ENCODE results near the gene COMTD1. TPM values are rescaled to one million over a fixed set of nuclear protein-coding genes. Genes with fewer than 3 reads are reported as not detected.

Gene COMTD1
- total and polyA plus RNA-seq, 2 of the 8 experiments (the other 6 are each of a cell fraction or from before 2014, with no cell fraction given) = 31.9 to 42.4 TPM

- no peak for TF ChIP-seq CHD7 (IDR thresholded peaks at IDR 0.05; ENCODE audit: insufficient replicate concordance, low read length)
- TF ChIP-seq BRCA1 (IDR thresholded peaks at IDR 0.05; ENCODE audit: low read depth, low read length) = no peak
- no peak for TF ChIP-seq RAD21 (IDR thresholded peaks at IDR 0.05 in 1 of 2, conservative IDR thresholded peaks at IDR 0.05 in 1 of 2; ENCODE audit: low read depth in 2 of 2, low read length in 2 of 2)
- TF ChIP-seq SIX5 (IDR thresholded peaks at IDR 0.05; ENCODE audit: low read depth, low read length) = no peak
- no peak for TF ChIP-seq SP4 (IDR thresholded peaks at IDR 0.05; ENCODE audit: low read length)
- TF ChIP-seq USF2 (IDR thresholded peaks at IDR 0.05; ENCODE audit: low read length) = no peak
- TF ChIP-seq ATF3 (IDR thresholded peaks at IDR 0.05; ENCODE audit: insufficient read depth, low read depth, low read length) = no peak
- TF ChIP-seq BCL11A (IDR thresholded peaks at IDR 0.05; ENCODE audit: low read depth in 2 of 2, low read length in 2 of 2) = no peak
These were observed 12.0 kb upstream of the COMTD1 start (continued) for GRCh38 chr10:75247797-75248196.
